EH (cell line): Measurements from ENCODE around the gene USP19.

ENCODE experiments used
- DNase-seq: peaks from one replicate; pipeline ENCODE4 v3.0.0-alpha.2; 2015; ENCODE audit warnings: low read depth

USP19 gene

DNA sequence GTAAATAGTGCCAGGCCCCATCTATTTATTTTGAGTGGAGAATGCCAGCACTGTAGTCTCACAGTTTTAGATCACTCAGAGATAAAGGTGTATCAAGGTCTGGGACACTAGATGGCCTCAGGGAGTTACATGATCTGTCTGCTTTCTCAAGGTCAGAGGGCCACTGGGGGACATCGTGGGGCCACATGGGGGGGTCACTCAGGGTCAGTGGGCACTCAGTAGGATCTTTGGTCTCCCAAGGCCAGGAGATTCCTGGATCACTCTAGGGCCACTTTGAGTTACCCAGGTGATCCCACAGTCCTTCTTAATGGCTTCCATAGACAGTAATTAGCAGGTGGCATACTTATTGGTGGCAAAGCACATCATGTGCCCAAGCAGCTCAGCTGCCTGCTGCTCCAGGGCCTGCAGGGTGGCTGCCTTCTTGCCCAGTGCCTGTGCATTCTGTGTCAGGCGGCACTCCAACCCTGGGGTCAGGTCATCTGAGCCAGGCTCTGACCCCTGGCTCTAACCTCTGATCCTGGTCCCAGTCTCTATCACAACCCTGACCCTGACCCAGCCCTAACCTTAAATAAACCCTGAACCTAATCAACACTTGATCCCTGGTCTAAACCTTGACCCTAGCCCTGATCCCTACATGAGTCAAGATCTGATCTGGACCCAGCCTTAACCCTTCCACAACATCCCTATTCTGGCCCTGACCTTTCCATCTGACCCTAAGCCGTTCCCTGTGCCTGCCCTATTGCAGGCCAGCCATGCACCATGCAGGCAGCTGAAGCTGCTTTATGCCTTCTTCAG lies 14.0 kb upstream of the USP19 start:
- peak; percentile 21 for DNase-seq

DNA sequence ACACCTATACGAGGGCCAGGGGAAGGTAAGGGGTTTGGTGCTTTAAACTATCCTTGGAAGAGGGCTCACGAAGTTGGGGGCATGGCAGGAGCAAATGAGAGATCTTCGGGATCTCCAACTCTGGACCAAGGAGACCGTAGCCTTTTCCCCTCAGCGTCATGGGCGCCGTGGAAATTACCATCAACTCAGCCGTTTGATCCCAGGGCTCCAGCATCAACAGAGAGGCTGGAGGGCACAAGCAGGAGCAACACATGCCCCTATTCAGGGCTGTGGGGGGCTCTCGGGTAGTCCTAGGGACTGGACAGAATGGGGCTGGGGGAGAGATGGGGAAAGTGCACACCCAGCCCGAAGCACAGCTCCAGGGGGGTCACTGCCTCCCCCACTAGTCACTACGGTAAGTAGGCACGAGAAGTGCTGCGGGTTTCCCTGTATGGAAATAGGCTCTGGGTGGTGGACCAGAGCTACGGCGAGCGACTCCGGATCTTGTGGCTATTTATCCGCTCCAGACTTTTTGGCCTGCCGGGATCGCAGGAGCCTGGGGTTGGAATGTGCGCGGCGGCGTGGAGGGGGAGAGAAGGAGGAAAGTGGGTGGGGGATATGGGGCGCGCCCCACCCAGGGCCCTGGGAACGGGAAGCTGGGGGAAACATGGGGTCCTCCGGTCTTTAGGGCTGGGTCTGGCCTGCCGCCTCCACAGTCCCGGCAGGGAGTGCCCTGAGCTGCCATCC lies 12.8 kb upstream of the USP19 start:
- peak; percentile 95 for DNase-seq

DNA sequence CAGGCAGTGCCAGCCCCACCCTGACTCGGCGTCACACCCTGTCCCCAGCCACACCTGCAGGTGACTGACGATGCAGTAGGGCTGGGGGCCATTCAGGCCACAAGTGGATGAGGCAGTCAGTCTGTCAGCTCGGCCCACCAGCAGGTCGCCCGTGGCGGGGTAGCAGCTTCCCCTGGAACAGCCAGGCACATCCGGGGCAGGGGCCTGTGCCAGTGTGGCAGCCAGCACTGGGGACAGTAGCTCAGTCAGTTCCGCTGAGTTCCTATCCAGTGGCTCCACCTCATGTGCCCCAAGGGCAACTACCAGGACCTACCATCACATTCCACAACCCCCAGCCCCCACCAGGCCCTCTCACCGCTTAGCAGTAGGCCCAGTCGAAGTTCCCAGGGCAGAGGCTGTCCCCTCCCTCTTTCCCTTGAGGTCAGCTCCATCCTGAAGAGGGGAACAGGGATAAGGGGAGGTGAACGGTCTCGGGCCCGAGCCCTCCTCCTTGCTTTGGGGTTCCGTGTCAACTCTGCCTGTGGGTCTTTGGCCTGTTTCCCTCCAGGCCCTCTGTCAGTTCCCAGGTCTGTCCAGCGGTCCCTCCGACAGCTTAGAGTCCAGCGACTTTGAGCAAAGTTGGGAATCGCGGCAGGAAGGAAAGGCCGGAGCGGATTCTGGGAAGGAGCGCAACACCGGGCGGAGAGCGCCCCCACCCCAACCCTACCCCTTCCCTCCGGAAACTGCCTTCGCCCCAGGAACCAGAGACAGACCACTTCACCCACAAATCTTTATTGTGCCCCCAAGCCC lies 12.0 kb upstream of the USP19 start, which contains the start of gene LAMB2:
LAMB2 (minus strand) TSS at position 614 of the 789 bp plus-strand sequence; CDS start at position 431, 183 bp downstream.
- DNase-seq: peak; percentile 94

DNA sequence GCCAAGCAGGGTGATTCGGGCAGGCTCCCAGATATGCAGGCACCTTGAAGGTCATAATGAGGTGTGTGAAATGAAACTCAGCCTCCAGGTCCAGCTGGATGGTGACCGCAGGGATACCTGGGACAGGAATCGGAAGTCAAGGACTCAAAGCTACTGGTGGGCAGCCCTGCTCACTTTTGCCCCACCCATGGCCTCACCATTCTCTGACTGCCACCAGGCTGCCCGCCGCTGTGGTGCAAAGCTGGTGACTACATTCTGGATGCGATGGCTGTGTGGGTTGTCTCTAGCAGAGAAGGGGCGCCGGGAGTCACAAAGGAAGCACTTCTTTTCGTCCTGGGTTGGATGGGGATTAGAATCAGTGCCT lies 11.4 kb upstream of the USP19 start:
- DNase-seq: no peak

DNA sequence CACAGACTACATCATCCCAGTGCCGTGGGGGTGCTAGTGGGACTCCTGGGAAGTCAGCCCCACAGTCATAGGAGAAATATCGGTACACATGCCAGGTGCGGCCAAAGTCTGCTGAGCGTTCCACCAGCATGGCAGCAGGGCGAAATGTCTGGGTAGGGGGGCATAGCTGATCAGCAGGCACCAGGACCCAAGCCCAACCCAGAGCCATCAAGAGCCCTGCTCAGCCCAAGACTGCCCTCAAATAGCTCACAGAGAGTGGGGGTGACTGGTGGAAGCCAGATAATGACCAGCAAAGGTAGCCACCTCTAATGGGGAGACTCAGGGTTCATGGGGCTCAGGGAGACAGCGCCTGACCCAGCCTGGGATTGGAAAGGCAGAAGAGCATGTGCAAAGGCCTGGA lies 11.0 kb upstream of the USP19 start:
- no peak for DNase-seq

DNA sequence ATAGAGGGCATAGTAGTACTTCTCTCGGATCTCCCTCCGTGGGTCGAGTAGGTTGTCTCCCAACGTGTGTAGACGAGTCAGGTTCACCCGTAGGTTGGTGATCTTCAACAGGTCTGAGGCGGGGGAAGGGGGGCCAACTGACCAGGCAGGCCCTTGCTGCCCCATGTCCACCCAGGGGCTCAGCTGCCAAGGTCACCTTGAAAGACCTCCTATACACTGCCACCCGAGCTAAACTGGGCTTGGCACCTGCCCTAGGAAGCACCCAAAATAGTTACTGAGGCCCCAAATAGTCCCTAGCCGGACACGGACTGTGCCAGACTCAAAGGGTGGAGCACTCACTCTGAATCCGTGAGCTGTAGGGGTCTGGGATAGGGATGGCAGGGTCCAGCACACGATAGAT lies 10.4 kb upstream of the USP19 start:
- DNase-seq: no peak

DNA sequence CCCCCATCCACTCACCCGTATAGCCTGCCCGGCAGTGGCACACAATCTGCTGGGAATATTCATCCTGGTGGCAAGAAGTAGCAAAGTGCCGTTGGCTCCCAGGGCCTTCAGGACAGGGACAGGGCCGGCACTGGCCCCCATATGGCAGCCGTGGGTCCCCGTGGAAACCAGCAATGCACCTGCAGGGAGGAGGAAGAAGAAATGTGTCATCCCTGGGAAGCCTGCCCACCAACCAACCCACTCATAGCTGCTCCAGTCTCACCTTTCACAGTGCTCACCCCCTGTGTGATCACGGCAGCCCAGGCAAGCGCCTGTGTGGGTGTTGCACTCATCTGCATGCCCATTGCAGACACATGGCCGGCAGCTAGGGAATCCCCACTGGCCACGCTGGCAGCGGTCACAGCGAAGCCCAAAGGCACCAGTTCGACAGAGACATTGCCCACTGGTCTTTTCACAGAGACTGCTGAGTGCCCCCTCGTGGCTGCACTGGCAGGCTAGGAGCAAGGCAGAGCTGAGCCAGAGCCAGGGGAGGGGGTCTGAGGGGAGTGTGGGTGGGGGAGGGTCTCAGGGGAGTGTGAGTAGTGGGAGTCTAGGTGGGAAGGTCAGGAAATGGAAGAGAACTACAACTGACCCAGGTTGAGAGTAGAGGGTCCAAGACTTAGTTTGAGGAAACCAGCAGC lies 4.5 kb upstream of the USP19 start:
- DNase-seq: no peak

DNA sequence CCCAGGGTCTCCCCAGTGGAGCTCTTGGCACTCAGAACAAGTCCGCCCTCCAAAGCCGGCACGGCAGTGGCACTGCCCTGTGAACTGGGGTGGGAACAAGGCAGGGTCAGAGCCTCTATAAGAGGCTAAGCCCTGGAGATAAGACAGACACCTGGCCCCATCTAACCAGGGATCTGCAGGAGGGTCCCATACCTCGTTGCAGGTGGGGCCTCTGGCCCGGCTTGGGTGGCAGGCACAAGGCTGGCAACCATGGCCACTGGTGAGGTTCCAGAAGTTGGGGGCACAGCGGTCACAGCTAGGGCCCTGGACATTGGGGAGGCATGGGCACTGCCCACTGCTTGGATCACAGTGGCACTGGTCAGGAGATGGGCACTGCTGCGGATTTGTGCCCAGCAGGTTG lies 3.6 kb upstream of the USP19 start:
- no peak for DNase-seq

DNA sequence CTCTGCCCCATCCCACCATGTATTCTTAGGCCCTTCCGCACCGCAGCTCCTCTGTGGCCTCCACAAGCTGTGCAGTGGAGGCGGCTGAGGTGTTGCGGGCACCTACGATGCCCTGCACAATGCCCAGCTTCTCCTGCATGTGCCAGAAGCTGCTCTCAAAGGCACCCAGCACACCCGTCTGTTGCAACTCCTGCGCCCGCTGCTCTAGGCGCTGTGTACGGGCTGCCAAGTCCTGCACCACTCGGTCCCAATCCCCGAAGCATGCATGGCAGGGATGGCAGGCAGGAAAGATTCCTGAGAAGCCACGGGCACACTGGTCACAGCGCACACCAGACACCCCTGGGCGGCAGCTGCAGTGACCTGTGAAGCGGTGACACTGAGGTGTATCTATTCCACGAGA lies 3.1 kb upstream of the USP19 start:
- no peak for DNase-seq

DNA sequence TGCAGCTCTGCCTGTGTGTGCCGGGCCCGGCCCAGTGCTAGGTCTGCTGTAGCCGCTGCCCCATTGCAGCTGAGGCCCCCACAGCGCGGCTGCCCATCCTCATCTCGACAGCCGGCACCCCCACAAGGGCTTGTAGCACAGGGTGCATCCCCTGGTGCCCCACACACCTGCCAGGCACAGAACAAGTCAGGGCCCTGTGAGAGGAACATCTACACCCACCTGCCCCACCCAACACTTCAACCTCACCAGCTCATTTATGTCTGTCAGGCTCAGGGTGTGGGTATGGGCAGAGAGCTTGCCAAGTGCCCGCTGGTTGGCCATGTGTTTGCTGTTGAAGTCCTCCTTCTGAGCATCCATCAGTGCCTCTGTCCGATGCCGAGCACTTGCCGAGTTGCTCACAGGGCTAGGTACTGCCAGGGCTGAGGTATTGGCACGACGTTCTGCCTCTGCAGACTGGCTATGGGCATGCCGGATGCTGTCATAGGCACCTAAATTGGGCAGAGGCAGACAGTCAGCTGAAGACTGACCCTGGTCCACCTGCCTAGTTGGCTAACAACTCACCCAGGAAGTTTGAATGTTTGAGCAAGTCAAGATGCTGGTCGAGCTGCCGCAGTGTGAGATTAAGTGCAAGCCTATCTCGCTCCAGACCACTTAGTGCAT lies 2.4 kb upstream of the USP19 start:
- DNase-seq: no peak

DNA sequence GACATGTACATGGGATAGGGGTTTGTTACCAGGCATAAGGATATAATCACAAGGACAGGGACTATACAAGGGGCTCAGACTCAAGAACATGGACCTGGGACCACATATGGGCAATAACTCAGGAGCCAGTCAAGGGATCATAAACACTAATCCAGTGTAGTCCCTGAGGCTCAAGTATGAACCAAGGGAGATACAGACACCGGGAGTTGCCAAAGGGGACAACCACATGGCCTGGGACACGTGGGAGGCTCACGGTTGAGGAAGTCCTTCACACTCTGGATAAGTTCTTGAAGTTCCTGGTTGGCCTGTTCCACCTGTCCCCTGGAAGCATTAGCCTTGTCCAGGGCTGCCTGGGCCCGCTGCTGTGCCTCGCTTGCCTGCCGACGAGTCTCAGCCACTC lies 1.8 kb upstream of the USP19 start:
- DNase-seq: no peak

DNA sequence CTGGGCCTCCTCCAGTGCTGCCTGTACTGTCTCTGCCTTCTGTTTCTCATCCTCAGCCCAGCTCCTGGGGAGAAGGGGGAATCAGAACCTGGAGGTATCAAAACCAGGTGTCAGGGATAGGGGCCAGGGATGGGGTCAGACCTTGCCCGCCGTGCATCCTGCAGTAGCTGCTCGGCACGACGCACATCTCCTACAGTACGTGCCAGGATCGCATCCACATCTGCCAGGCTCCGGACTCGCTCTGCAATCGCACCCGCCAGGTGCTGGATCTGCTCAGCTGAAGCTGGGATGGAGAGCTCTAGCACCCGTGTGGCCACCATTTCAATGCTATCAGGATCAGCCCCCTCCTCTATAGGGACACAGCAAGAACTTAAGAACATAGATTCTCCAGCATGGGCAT lies 1.4 kb upstream of the USP19 start:
- DNase-seq: no peak

DNA sequence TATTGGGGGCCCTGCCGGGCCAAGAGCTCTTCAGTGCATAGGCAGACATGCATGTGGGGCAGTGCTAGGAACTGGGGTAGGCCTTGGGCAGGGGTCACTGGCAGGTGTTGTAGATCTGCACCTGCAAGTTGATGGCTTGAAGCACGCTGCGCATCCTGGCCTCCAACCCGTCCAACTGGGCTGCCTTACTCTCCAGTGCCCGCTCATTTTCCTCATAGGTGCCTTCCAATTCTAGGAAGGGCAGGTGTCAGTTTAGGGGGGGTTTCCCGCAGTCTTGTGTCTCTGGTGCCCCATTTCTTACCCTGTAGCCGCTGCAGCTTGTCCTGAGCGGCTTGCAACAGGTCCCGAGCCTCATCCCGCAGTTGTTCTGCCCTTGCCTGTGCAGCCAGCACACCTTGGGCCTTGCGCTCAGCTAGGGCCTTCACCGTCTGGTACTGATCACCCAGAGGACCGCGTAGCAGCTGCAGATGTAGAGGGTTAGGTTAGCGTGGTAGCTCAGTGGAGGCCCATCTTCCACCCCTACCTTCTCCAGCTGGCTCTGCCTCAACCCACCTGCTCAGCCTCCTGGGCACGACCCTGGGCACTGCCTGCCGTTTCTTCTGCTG lies 611 bp upstream of the USP19 start:
- DNase-seq: no peak

DNA sequence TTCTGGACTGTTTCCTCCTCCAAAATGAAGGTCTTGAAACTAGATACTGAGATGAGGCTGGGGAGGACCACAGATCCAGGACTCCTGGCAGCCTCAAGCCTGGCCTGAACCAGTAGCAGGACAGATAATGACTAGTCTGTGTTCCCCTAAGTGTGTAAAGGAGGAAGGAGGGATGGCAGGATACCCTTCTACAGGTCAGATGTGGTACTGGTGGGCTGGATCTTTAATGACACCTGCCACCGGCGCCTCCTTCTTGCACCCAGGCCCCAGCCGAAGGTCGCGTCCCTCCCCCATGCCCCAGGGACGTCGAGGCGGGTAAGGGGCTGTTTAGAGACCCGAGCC lies 556 bp downstream of the USP19 start:
- DNase-seq: no peak

DNA sequence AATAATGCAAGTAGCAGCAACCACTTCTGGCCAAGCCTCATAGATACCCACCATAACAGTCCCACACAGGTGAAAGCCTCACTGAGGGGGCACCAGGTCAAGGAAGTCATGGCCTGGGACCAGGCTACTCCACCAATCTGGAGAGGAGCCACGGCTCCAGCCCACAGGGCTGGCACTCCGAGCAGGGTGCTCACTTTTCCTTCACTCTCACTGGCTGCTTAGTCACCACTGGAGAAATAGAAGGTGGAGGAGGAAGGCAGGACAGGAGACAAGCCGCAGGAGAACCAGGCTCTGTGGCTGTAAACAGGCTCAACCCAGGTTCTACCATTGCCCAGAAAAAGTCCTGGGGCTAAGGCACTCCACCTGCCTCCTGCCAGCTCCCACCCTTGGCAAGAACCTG lies 1.2 kb downstream of the USP19 start:
- DNase-seq: no peak

DNA sequence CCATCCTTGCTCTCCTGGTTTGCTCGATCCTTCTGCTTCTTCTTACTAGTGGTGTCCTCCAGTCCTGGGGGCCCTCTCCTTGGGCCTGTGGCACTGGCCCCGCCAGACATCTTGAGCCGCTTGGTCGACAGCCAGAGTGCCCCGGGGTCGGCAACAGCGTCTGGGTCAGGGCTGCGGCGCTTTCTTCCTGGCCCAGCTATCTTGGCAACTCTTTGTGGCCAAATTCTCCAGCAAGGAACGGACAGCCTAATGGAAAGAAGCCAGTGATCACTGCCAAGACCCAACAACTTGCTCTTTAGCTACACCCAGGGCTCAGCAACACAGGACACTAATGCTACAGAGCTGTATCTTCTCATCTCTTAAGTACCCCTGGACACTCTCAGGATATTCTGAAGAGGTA lies 1.6 kb downstream of the USP19 start:
- no peak for DNase-seq

DNA sequence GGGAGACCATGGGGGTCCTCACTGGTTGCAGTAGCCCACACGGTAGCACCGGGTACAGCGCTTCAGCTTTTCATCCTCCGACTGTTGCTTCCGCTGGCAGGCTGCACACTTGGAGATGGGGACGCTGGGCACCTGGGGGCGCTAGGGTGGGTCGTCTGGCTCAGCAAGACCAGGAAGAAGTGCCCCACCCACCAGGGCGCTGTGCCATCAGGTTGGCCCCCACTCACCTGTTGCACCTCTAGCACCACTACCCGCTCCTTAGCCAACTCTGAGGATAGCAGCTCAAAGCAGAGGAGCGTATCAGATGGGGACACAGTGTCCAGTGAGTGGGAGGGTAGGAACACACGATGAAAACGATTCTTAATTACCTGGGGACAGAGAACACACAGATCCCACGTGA lies 8.4 kb downstream of the USP19 start:
- DNase-seq: no peak

DNA sequence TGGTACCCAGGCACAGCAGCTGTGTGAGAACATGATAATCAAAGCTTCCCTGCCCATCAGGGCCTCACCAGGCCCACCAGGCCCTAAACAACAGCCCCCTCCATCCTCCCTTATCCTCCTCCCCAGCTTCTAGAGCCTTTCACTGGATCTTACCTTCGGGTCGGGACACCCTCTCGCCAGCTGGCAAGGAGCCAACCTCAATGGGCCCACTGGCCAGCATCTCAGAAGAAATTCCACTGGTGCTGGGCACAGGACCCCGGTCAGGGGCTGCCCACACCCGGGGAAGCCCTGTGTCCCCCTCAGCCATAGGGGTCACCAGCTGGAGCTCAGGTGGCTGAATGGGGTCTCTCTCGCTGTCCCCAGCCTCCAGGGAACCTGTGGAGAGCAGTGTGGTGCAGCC lies 9.3 kb downstream of the USP19 start:
- no peak for DNase-seq

DNA sequence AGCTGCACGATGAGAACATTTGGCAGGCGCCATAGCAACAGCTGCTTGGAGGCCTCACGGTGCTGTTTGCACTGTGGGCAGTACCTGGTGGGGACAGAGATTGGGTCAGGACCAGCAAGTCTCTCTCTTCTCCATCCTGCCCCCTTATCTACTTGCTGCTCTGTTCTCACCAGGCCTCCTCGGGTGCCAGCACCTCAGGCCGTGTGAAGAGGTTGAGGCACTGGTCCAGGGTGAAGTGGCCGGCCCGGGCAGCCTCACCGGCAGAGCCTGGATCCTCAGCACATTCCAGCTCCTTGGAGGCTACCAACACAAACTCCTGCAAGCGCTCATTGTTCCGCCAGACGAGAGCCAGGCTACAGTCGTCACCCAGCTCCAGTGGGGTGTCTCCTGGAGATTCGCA lies 9.8 kb downstream of the USP19 start:
- no peak for DNase-seq

DNA sequence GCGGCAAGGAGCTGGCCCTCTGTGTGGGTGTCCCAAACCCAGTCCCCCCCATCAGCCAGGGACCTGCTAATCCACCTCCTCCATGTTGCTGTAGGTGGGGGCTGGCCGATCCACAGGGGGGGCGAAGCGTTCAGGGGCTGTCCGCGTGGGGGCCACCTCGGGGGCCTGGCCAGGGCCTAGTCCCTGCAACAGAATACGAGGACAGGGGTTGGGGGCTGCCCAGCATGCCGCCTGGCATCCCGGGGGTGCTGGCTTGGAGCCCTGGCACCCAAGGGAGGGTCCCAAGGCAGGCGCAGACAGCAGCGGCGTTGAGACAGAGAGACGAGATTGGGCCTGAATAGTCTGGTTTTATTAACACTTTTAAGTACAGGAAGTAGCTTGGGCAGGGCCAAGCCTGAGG lies 12.3 kb downstream of the USP19 start:
- no peak for DNase-seq
